ENCODE results near the gene SETD1A. TPM values are rescaled to one million over a fixed set of nuclear protein-coding genes. Genes with fewer than 3 reads are reported as not detected.

Gene SETD1A
- total and polyA plus RNA-seq, 9 of the 15 experiments (the other 6 are each of a cell fraction or from before 2014, with no cell fraction given): 0.08 to 36.0 (median 4.2) TPM

GRCh38 chr16:30957456-30958174 lies at the start of gene SETD1A (continued):
- TF ChIP-seq, protein P1, sequence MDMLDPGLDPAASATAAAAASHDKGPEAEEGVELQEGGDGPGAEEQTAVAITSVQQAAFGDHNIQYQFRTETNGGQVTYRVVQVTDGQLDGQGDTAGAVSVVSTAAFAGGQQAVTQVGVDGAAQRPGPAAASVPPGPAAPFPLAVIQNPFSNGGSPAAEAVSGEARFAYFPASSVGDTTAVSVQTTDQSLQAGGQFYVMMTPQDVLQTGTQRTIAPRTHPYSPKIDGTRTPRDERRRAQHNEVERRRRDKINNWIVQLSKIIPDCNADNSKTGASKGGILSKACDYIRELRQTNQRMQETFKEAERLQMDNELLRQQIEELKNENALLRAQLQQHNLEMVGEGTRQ (CRISPR knock-in tag; IDR thresholded peaks at IDR 0.05): no peak
- TF ChIP-seq CTBP1 (IDR thresholded peaks at IDR 0.05; ENCODE audit: borderline replicate concordance) (no peak), GATA2 (CRISPR knock-in tag; IDR thresholded peaks at IDR 0.05) (no peak), PTRF (tag; IDR thresholded peaks at IDR 0.05) (no peak), NFE2 (IDR thresholded peaks at IDR 0.05; ENCODE audit: low read depth) (no peak), ZNF445 (CRISPR knock-in tag; IDR thresholded peaks at IDR 0.05; ENCODE audit: low read depth) (no peak), JUN (IDR thresholded peaks at IDR 0.05; ENCODE audit: borderline replicate concordance, low read depth, low read length) (no peak), JUN (CRISPR knock-in tag; IDR thresholded peaks at IDR 0.05; ENCODE audit: borderline replicate concordance) (0 out of 2 replicates have a peak, but pooled peaks have one; percentile 57), DLX4 (CRISPR knock-in tag; IDR thresholded peaks at IDR 0.05) (no peak), CAMTA2 (CRISPR knock-in tag; conservative IDR thresholded peaks at IDR 0.05) (no peak), CXXC5 (CRISPR knock-in tag; IDR thresholded peaks at IDR 0.05) (peak; percentile 90), E2F8 (IDR thresholded peaks at IDR 0.05; ENCODE audit: low read depth, partially characterized antibody) (peak; percentile 49)
- TF ChIP-seq, protein P2, sequence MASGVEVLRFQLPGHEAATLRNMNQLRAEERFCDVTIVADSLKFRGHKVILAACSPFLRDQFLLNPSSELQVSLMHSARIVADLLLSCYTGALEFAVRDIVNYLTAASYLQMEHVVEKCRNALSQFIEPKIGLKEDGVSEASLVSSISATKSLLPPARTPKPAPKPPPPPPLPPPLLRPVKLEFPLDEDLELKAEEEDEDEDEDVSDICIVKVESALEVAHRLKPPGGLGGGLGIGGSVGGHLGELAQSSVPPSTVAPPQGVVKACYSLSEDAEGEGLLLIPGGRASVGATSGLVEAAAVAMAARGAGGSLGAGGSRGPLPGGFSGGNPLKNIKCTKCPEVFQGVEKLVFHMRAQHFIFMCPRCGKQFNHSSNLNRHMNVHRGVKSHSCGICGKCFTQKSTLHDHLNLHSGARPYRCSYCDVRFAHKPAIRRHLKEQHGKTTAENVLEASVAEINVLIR (CRISPR knock-in tag; IDR thresholded peaks at IDR 0.05): peak; percentile 77
- TF ChIP-seq, protein P3, sequence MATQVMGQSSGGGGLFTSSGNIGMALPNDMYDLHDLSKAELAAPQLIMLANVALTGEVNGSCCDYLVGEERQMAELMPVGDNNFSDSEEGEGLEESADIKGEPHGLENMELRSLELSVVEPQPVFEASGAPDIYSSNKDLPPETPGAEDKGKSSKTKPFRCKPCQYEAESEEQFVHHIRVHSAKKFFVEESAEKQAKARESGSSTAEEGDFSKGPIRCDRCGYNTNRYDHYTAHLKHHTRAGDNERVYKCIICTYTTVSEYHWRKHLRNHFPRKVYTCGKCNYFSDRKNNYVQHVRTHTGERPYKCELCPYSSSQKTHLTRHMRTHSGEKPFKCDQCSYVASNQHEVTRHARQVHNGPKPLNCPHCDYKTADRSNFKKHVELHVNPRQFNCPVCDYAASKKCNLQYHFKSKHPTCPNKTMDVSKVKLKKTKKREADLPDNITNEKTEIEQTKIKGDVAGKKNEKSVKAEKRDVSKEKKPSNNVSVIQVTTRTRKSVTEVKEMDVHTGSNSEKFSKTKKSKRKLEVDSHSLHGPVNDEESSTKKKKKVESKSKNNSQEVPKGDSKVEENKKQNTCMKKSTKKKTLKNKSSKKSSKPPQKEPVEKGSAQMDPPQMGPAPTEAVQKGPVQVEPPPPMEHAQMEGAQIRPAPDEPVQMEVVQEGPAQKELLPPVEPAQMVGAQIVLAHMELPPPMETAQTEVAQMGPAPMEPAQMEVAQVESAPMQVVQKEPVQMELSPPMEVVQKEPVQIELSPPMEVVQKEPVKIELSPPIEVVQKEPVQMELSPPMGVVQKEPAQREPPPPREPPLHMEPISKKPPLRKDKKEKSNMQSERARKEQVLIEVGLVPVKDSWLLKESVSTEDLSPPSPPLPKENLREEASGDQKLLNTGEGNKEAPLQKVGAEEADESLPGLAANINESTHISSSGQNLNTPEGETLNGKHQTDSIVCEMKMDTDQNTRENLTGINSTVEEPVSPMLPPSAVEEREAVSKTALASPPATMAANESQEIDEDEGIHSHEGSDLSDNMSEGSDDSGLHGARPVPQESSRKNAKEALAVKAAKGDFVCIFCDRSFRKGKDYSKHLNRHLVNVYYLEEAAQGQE (IDR thresholded peaks at IDR 0.05; ENCODE audit: borderline replicate concordance): no peak
- TF ChIP-seq, protein P3 (CRISPR knock-in tag; IDR thresholded peaks at IDR 0.05; ENCODE audit: low read depth): peak; percentile 72
